Heart right ventricle (tissue), 16 donors: ENCODE measurements around the gene OTUB2. TPM values are rescaled to one million over a fixed set of nuclear protein-coding genes. Genes with fewer than 3 reads are reported as not detected.
"Not testable (repeated sequence)": the region's sequence is repeated elsewhere in the genome, so short reads cannot be mapped to it uniquely, and the experiment has no call there.

Experiments
- ATAC-seq, 8 donors: fragments of 200-7000 bp; cut with Tn5 transposase; one replicate each; pipeline ENCODE4 v1.9.1; 2020; ENCODE audit warnings: mild to moderate bottlenecking in 8 of 8, moderate library complexity in 8 of 8, moderate number of reproducible peaks in 1 of 8
- DNase-seq, 2 donors: peaks; one replicate each; pipeline ENCODE4 v3.0.0-alpha.2; 2020
- H3K27ac ChIP-seq, 10 donors: fragments of 200-600 bp; sonication (generic) in 2 of 10; one replicate each; pipeline versions ENCODE4 v1.5.0 to v1.8.0; 2020 to 2022; ENCODE audit warnings: mild to moderate bottlenecking in 3 of 10
- H3K27me3 ChIP-seq, 7 donors: fragments of 200-600 bp; one replicate each; pipeline ENCODE4 v1.8.0; 2021 to 2022; ENCODE audit warnings: mild to moderate bottlenecking in 2 of 7
- H3K36me3 ChIP-seq, 9 donors: fragments of 200-600 bp; sonication (generic) in 1 of 9; one replicate each; pipeline versions ENCODE4 v1.5.0 to v1.8.0; 2020 to 2022; ENCODE audit warnings: mild to moderate bottlenecking in 2 of 9
- H3K4me1 ChIP-seq, 9 donors: fragments of 200-600 bp; sonication (generic) in 1 of 9; one replicate each; pipeline versions ENCODE4 v1.5.0 to v1.8.0; 2020 to 2022; ENCODE audit warnings: mild to moderate bottlenecking in 4 of 9
- H3K4me3 ChIP-seq, 10 donors: fragments of 200-600 bp; sonication (generic) in 2 of 10; one replicate each; pipeline versions ENCODE4 v1.5.0 to v1.8.0; 2020 to 2022; ENCODE audit warnings: mild to moderate bottlenecking in 7 of 10, moderate library complexity in 2 of 10
- H3K9me3 ChIP-seq, 11 donors: fragments of 200-600 bp in 10 of 11; sonication (generic) in 2 of 11; one replicate each; pipeline versions ENCODE4 v1.5.0 to v1.8.0; 2013 to 2022; ENCODE audit warnings: mild to moderate bottlenecking in 2 of 11, control low read depth in 1 of 11, moderate library complexity in 1 of 11
- CTCF ChIP-seq, 9 donors: fragments of 200-600 bp; sonication (generic) in 2 of 9; IDR thresholded peaks; one replicate each; pipeline versions ENCODE4 v1.5.0 to v1.8.0; 2021 to 2022; ENCODE audit warnings: antibody characterized with exemption in 9 of 9, mild to moderate bottlenecking in 5 of 9, moderate library complexity in 1 of 9
- WGBS, 2 donors: extraction: QIAGEN DNeasy Blood & Tissue Kit; methylation state at CpG; one replicate each; pipeline ENCODE4 v1.1.7; 2013; ENCODE audit warnings: inconsistent platforms in 1 of 2; 5-methylcytosine and 5-hydroxymethylcytosine counted together
- intact Hi-C, 10 donors: fragments of 100-400 bp; cut with DNase I; formaldehyde crosslinking; loops; one replicate each; pipeline versions ENCODE4 v1.11.1 to v1.14.2; 2022
- polyA plus RNA-seq, 2 donors: library from polyadenylated mRNA; stranded (reverse); fragments of 200-250 nt; gene quantifications; one replicate each; pipeline ENCODE4 v1.2.3, GENCODE V29; 2013
- total RNA-seq, 10 donors: library from RNA; stranded (reverse); fragmentation: NEBNext Ultra II Directional in 3 of 10; extraction: Animal tissue kit (Norgen Biotek cat#: 25700) in 3 of 10; gene quantifications; one replicate each; pipeline versions ENCODE4 v1.2.1 to v1.2.4, GENCODE V29; 2021 to 2023
- donor health status: Arrhythmogenic right ventricular cardiomyopathy.
- donor health status: ischemic (EF 13 %, LVEDD 7.1; RV severe dilation, severe dysfunction).
- donor health status: healthy with polysubstance abuse.
- donor health status: DM: no; HTN: yes; CAD: no.
- donor health status: DM: no; HTN: no; CAD: no.
- donor health status: ischemic (EF 25% LVEDD 6.9; RV normal size, moderate dysfunction).
- donor health status: ischemic (EF 25% LVEDD 5.7; RV mildly dilated, moderate dysfunction).
- donor health status: healthy.
- donor health status: DM: yes; HTN: yes; CAD: no.
- donor health status: Ischemic cardiomyopathy.
- donor health status: ischemic (EF 35%, LVEDD 5.7; RV mildly dilated, moderate dysfunction).
- donor health status: nonischemic (EF 11% LVEDD 7.7; RV severe dilation, severe dysfunction).
- donor health status: DM: yes; HTN: yes; CAD: no.
- donor health status: PGD.
- donor health status: ischemic (EF 29% LVEDD 5.4; RV normal size, mild dysfunction).
- donor health status: nonischemic (EF 23%, LVEDD 6.1; RV moderate dilation, normal function).

OTUB2 gene
- total and polyA plus RNA-seq, 12 donors, result 0.07 to 0.37 (median 0.16) TPM; not detected in 1

- DNase-seq (no peak), ATAC-seq (peak in 4 of 8 donors; percentile 25 to 55 (median 37))
- Histone ChIP-seq H3K9me3 (peaks cover 0 to 35% (median 0%) of the 10 kb centered on the region in 11 donors), H3K27me3 (no peaks in the 10 kb centered on the region), H3K27ac (no peak overlapping the region), H3K4me3 (no peak overlapping the region), H3K36me3 (peaks cover 0 to 27% (median 9%) of the 10 kb centered on the region in 9 donors), H3K4me1 (peaks cover 5 to 52% (median 32%) of the 10 kb centered on the region in 9 donors)
- intact Hi-C loops, result no loop called here
- 56% methylated on average over 8 of the region's 8 CpGs for WGBS, 2 donors
- no peak for TF ChIP-seq CTCF (IDR thresholded peaks at IDR 0.05)
Measured at GRCh38 chr14:94066089-94066676, 40.0 kb downstream of the OTUB2 start.

DNA sequence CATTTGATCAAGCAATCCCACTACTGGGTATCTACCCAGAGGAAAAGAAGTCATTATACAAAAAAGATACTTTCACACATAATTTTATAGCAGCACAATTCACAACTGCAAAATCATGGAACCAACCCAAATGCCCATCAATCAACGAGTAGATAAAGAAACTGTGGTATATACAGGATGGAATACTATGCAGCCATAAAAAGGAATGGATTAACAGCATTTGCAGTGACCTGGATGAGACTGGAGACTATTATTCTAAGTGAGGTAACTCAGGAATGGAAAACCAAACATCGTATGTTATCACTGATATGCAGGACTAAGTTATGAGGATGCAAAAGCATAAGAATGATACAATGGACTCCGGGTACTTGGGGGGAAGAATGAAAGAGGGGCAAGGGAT, 45.9 kb downstream of the OTUB2 start:
- DNase-seq, H3K27ac ChIP-seq, intact Hi-C loops, ATAC-seq, H3K4me3 ChIP-seq, H3K27me3 ChIP-seq: not testable (repeated sequence)
- WGBS, 2 donors, result 93 to 97% methylated on average over 3 of the region's 3 CpGs
- Histone ChIP-seq H3K4me1 (peaks cover 0 to 31% (median 23%) of the 10 kb centered on the region in 9 donors), H3K36me3 (peaks cover 0 to 31% (median 0%) of the 10 kb centered on the region in 9 donors), H3K9me3 (peaks cover 0 to 77% (median 14%) of the 10 kb centered on the region in 11 donors)

GRCh38 chr14:94074534-94074933, 48.4 kb downstream of the OTUB2 start:
- Histone ChIP-seq H3K36me3 (peaks cover 0 to 55% (median 10%) of the 10 kb centered on the region in 9 donors), H3K27me3 (no peaks in the 10 kb centered on the region), H3K4me3 (no peak overlapping the region), H3K27ac (no peak overlapping the region), H3K4me1 (peaks cover 10 to 48% (median 44%) of the 10 kb centered on the region in 9 donors), H3K9me3 (peaks cover 0 to 56% (median 14%) of the 10 kb centered on the region in 11 donors)
- TF ChIP-seq CTCF (IDR thresholded peaks at IDR 0.05), result no peak
- intact Hi-C loops, result no loop called here
- WGBS, 2 donors, result 91 to 93% methylated on average over 3 of the region's 3 CpGs
- ATAC-seq, result no peak
- DNase-seq, result no peak

GRCh38 chr14:94075008-94075407, 48.9 kb downstream of the OTUB2 start:
- intact Hi-C loops, result loop anchor here in 2 of 10 donors (5.0 kb wide), 2 partner anchors 38 to 57 kb away; no protein-coding TSS in a partner anchor
- Histone ChIP-seq H3K4me1 (peaks cover 10 to 53% (median 48%) of the 10 kb centered on the region in 9 donors), H3K36me3 (peaks cover 0 to 55% (median 10%) of the 10 kb centered on the region in 9 donors), H3K27ac (no peak overlapping the region), H3K4me3 (no peak overlapping the region), H3K9me3 (peaks cover 0 to 51% (median 14%) of the 10 kb centered on the region in 11 donors), H3K27me3 (no peaks in the 10 kb centered on the region)
- DNase-seq (no peak), ATAC-seq (no peak)
- no peak for TF ChIP-seq CTCF (IDR thresholded peaks at IDR 0.05)
- 96 to 97% methylated on average over 2 of the region's 2 CpGs for WGBS, 2 donors
